Stimulated activated CD8-positive, alpha-beta memory T cell treated with anti-CD3 and anti-CD28 coated beads, Interleukin-12 subunit alpha, Interleukin-12 subunit beta, amount 100 ng/mL, for 1 hour (primary cell): ENCODE measurements around the gene ETV6.

Source experiments
- DNase-seq: peaks from one replicate; pipeline ENCODE4 v3.0.0-alpha.2; 2020; ENCODE audit warnings: low read depth

The ETV6 gene

DNA sequence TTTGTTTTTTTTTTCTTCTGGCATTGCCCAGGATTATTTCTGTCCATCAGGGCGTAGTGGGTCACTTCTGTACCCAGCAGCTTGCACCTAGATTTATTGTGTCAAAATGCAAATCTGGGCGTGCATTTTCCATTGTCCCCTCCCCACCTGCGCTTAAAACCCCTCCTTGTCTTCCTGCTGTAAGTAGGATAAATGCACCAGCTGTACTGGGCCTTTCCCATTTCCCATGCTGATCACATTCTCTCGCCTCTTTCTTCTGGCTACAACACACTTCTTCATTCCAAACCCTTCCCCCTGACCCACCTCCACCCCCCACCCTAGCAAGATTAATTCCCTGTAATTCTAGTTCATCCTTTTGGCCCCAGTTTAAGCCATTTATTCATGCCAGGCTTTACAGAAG is 128.0 kb downstream of the ETV6 start:
- DNase-seq, result no peak

- DNase-seq, result no peak
Measured at GRCh38 chr12:11777962-11778361, 128.5 kb downstream of the ETV6 start.

DNA sequence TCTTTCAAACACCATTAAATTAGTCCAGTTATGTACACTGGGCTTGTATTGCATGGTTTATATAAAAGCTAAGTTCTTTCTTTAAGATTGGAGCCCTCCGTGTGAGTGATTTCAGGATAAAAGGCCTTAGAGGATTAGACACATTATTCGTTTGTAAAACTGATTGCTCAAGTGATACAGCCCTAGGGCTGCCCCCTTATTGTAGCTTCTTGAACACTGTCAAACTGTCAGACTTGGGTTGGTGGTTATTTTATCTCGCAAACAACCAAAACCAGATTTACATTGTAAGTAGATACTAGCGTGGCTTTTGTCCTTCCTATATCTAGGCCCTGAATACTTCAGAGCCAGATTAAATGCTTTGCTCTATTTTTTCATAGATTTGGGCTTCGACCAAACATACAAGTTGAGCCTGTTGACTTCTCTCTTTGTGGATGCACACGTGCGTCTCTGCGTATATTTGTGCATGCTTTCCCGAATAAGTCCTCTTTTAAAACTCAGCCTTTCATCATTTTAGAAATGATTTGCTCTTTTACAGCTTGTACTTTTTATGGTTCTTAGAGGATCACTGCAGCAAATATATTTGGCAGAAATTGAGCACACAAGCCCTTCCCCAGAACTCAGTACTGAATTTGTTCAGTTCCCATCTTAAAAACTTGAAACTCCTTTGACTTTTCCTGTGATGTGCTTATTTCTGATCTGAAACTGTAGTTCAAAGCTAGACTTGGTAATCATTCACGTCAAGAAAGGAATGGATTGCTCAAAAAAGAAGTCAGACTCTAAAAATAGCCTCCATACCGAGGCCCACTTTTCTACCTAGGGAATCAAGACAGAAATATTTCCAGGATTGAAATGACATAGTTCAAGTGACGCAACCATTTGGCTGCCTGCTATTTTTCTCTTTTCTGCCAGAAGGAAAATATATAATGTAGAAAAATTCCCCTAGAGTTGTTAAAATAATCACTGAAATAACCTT is 129.5 kb downstream of the ETV6 start:
- no peak for DNase-seq

DNA sequence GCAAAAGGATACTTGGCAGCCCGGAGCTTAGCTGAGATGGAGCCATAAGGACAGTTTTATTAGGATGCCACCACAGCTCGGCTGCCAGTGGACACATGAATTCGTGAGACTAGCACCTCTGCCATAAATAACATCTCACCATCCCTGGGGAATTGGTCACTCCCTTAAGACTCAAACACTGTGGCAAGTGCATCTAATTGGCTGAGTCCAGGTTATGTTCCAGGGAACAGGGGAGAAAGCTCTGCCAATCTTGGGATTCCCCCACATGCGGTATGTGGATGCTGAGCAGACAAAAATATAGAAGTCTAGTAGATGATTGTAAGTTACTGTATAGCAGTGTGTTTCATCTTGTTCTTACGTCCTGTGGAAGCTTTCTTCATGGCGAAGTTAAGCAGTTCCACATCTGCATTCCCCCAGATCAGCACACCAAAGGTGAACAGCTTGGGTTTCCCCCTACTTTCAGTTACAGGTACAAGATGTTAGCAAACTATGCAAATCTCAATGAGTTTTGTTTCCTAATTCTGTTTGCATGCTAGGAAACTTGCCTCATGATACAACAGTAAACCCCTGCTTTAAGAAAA is 131.1 kb downstream of the ETV6 start:
- DNase-seq, result no peak

- DNase-seq, result no peak
Measured at GRCh38 chr12:11782914-11783420, 133.5 kb downstream of the ETV6 start.

GRCh38 chr12:11785712-11786111 is 136.2 kb downstream of the ETV6 start:
- DNase-seq, result no peak

DNA sequence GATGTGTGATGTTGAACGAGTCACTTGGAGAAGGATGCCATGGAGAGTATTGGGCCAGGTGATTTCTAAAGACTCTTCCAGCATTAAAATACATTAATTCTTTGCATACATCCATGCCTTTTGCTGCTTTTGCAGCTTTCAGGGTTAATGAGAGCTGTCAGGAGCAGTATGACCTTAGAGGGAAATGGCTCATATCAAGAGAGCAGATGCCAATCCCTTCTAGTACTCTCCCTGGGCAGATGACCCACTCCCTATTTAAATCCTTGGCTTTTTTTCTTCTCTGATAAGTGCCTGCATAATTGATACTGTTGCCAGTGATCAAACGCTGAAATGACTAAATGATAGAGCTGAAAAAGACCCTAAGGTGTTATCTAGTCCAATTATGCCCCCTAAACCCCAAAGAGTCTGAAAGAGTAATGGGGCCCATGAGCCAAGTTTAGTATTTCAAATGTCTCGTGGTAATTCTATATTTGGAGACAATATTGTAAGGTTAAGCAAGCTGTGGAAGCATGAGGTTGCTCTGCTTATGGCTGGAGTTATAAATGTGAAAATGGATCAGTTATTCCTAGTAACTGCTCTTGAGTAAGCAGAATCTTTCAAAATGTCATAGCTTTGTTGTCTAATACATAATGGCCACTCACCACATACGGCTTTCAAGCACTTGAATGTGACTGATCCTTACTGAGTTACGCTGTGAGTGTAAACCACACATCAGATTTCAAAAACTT is 137.3 kb downstream of the ETV6 start:
- no peak for DNase-seq

- DNase-seq, result no peak
Measured at GRCh38 chr12:11787437-11787836, 138.0 kb downstream of the ETV6 start.

DNA sequence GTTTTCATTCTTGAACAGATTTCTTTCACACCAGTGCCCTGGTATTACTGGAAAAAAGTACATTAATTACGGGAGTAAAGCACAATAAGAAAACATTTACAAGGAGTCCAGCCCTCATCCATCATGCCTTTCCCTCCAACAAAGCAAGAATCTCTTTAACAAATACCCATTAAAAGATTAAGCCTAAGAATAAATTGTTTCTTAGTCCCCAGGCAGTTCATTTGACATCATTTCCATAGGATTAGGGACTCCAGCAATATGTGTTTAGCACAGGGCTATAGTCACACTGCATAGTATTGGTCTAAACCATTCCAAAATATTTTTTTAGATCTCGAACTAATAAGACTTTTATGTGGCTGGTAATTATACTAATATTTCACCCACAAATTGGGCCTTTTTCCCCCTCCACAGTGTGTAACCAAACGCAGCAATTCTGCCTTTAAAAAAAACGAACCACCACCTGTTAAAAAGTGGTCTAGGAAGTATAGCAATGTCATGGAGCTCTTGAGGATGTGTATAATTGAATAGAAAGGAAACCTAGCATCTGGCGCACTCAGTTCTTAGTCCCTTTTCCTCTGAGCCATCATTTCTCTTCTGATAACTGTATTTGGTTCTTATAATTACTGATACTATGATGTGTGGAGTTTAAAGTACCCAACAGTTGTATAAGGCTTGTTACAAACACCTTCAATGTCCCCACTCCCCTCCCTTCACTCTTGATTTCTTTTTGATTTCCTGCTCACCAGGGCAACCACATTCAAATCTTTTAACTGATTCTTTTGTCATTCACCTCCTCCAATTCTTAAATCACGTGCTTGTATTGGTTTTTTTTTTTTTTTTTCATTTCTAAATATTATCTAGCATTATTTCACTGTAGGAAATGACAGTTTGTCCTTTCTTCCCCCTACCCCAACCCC is 138.7 kb downstream of the ETV6 start:
- DNase-seq, result no peak

GRCh38 chr12:11793921-11794710 is 144.6 kb downstream of the ETV6 start:
- DNase-seq, result no peak

DNA sequence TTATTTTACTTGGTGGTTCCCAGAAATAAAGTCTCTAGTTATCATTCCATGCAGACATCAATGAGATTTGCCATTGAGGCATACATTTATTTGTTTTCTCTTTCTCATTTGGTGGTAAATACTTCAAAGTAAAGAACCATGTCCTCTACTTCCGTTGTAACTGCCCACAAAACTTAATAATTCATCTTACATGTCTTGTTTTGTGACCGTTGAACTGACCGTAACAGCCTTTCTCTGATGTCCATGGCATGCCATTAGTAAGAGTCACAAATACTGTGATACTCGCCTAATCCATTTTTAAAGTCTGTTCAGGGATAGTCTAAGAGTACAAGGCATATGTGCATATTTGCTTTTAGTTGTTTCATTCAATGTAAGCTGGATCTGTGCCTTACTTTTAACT is 145.3 kb downstream of the ETV6 start:
- no peak for DNase-seq

DNA sequence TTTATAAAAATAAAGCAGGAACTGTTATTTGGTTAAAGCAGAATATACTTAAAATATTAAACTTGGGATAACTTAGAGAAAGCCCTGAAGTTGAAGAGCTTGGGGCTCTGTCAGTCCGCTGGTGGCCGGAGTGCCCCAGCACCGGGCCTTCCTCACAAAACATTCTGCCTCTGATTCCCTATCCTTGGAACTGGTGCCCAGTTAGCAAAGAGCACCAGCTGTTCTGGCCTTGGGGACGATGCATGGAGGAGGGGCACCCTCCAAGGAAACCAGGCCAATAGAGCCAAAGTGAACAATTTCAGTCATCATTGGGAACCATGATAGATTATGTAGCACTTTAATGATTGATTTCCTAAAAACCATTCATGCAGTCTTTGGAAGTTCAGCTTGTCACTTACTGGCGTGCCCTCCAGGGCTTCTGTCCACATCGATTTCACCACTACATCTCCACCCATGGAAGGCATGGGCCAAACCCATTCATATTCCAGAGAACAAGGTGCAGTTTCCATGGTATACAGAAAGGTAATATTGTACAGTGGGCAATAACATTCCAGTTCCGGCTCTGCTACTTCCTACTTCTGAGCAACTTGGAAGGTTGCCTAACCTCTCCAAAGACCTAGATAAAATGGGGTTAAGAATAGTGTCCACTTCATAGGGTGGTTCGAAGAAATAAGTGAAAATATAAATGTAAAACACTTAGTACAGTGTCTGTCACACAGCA is 145.9 kb downstream of the ETV6 start:
- no peak for DNase-seq

DNA sequence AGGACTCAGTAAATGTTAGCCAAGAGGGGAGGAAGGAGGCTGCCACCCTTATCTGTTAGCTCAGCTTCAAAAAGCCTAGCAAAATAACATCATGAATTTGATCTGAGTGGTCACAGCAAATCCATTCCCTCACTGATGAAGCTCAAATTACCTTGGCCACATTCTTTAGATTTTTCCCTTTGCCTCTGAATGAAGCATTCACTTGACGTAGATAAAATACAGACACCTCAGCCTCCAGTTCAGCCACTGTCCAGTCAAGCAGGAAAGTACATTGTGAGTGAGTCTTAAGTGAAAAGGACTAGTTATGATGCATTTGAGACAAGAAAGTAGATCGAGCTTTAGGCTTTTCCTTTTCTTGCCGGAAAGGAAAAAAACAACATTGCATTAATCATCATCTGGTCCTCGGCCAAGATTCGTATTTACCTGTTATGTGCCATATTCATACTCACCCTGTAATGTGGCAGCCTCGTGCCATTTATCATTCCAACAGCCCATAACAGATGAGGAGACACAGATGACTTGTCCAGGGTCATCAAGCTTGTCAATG is 146.5 kb downstream of the ETV6 start:
- no peak for DNase-seq

- DNase-seq, result no peak
Measured at GRCh38 chr12:11797317-11797913, 147.9 kb downstream of the ETV6 start.

DNA sequence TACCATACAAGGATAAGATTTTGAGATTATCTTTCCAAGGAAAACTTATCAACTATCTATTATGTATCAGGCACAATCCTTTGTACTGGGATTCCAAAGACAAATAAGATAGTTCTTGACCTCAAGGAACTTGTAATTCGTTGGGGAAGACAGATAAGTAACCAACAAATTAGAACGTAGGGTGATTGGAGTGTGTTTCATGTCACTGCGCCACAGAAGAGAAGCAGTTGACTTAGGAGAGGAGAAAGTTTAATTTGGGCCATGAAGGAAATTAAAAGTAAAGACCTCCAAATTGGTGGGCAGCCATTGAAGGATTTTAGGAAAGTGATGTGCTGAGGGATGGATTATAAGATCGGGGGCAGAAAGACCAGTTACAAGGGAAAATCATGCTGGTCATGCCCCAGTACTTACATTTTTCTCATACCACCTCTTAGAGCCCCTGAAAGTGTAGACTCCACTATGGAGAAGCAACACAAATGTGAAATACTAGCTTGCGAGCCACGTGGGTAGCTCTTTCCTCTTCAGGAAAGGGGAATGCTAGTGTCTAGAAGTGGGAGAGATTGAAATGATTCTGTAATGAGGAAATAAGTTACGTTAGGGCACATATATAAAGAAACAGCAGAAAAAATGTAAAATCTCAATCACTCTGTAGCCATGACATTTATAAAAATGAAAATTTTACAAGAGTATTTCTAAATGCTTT is 148.7 kb downstream of the ETV6 start:
- DNase-seq, result no peak

DNA sequence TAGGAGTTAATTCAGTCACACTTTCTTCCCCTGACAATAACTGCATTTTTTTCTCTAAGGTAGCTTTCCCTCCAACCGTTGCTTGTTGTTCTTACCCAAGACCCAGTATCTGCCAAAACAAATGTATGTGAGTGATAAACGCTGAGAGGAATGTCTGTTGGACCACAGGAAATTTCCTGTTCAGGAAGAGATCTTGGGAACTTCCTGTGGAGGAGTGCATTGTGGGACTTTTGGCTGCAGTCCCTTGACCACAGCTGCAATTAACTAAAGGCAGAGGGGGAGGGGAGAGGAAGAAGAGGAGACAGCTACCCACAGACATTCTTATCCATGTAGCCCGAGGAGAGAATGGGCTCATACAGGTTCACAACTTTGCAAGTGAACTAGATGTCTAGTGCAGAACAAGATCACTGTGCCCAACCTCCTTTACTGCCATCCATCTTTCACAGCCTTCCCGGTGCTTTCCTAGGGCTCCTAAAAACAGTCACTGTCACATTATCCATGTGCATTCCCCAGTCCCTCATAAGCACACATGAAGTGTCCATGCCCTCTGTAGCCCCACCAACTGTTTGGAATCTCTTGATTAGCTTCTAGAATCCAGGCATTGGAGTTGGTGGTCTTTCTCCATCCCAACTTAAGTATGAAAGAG is 149.5 kb downstream of the ETV6 start:
- DNase-seq, result no peak

DNA sequence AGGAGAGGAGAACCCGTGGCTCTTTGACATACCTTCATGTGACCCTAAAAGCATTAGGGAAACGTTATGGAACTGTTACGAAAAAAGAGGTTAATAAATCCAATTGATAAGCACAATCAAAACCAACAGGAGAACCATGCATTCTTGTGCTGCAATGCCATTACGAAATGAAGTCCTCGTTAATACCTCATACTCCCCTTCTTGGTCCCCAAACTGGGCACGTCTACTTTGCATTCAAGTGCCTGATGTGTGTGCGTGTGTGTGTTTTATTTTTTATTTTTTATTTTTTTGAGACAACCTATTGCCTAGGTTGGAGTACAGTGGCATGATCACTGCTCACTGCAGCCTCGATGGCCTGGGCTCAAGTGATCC is 150.0 kb downstream of the ETV6 start:
- DNase-seq, result no peak

GRCh38 chr12:11801643-11802042 is 152.2 kb downstream of the ETV6 start:
- DNase-seq, result no peak
